GM21367 (cell line): Measurements from ENCODE around the gene EIF5A.

Experiments used
- ATAC-seq: cut with Tn5 transposase; IDR thresholded peaks from one replicate; pipeline ENCODE4 v1.9.1; 2021; ENCODE audit not compliant: unreplicated experiment

Gene EIF5A

DNA sequence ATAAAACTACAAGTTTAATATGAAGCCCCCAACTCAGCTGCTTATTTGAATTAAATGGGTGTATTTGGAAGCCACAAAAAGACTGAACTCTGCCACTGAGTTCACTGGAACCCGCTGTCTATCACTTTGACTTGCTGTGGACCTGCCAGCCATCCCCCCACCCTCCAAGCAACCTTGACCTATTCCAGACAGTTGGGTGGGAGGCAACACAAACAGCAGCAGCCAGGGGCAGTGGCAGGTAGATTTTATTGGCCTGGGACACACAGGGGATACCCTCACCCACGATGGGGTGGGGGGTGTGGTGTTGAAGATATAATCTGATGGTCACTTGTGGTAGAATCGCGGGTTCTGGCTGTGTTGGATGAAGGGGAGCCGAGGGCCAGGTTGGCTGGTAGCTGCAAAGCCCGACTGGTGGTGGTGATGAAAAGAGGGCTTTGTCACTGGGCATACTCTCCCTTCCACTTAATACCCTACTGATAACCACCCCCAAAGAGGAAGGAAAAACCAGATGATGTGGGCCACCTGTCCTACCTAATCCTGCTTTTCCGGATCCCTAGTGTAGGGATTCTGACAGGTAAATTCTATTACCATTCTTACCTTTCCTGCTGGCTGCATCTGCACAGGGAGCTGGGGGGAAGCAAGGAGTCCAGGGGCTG lies 5.1 kb downstream of the EIF5A start:
- ATAC-seq: no peak

DNA sequence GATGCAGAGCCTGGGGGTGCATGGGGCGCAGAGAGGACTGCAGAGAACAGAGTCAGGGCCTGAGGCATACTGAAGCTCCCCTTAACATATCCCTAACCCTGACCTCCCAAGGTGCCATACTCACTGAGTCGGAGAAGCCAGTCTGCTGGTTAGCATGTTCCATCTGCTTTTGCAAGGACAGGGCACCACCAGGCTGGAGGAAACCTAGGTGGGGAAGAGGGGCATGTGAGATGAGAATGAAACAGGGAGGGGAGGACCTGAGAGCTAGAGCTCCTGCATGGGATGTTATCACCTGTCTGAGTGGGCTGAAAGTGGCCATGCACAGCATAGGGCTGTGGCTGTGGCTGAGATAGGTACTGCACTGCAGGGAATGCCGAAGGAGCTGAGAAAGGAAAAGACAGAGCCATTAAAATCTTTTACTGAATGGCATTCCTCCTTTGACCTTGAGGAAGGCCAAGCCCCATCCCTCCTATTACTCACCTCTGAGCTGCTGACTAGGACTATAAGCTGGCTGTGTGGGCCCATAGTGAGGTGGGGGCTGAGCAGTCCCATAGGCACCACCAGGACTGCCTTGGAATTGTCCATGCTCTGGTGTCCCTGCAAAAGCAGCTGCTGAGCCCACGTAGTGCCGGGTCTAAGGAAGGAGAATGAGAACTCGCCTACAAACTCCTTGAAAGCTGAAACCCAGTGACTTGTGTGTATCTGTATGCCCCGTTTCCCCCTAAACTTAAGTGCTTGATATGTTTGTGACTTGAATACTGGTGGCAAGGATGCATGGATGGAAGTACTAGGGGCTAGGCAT lies 5.9 kb downstream of the EIF5A start:
- no peak for ATAC-seq

DNA sequence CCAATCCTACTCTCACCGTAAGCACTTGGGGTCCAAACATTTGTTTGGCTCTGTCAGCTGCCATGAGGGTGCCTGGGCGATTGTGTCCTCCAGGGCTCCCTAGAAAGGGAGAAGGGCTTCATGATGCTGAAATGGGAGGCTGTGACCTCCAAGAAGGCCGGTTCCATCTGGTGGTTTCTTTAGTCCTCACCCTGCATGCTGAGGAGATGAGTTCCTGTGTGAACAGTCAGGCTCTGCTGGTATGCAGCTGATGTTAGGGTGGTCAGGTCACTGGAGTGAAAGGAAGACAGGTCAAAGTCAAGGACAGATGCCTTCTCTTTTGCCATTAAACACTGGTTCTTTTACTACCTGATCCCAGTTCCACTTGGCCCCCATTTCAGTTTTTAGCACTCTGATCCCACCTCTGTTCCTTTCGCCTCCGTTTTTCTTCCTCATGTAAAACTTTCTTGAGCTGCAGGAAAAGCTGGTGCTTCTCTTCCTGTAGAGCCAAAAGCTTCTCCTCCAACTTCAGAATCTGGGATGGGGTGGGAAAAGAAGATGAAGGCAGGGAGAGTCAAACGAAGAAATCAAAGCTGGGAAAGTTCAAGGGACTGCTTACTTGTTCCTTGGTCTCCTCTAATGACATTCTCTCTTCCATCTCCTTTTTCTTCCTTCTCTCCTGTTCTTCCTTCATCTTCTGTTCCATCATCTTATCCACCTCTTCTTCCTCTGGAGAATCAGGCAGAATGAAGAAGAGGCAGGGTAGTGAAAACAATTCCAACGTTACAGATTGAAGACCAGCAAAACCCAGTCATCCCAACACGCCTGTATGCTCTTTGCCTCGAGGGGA lies 6.7 kb downstream of the EIF5A start:
- ATAC-seq: no peak

DNA sequence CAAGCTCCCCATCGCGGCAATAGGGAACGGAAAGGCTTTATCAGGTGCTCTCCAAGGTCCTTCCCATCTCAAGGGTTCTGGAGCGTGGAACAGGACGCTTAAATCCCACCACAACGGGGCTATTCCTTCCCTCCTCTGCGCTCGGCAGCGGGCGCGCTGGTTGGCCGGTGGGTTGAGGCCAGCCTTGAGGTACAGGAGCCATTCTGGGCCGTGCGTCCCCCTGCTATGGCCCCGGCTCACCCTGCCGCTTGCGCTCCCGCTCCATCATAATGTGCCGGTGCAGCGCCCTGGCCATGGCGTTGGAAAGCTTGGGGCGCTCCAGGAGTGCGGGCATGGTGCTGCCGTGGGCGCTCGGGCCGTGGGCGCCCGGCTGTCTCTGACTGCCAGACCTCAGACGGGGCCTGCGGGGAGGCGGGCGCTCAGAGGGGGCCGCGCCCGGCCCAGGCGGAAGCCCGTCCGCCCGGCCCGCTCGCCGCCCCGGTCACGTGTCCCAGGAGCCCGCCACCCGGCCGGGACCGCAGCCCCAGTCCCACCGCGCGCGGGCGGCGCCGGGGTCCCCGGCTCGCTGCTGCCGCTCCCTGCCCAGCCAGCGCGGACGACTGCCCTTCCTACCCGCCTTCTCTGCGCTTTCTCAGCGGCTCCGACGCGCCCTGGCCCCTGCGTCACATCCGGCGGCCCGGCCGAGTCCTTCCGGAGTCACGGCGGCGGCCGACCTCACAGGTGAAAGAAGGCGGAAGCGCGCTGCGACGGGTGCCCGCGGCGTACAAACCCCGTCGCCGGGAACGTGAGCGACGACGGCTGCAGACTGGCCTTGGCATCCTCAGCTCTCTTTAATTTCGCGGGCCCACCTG lies 7.5 kb downstream of the EIF5A start, which contains the start of gene GPS2:
TSS of gene GPS2 (minus strand) at position 642 of the 851 bp plus-strand sequence. CDS start at position 334, 308 bp downstream.
- ATAC-seq: peak; percentile 50

DNA sequence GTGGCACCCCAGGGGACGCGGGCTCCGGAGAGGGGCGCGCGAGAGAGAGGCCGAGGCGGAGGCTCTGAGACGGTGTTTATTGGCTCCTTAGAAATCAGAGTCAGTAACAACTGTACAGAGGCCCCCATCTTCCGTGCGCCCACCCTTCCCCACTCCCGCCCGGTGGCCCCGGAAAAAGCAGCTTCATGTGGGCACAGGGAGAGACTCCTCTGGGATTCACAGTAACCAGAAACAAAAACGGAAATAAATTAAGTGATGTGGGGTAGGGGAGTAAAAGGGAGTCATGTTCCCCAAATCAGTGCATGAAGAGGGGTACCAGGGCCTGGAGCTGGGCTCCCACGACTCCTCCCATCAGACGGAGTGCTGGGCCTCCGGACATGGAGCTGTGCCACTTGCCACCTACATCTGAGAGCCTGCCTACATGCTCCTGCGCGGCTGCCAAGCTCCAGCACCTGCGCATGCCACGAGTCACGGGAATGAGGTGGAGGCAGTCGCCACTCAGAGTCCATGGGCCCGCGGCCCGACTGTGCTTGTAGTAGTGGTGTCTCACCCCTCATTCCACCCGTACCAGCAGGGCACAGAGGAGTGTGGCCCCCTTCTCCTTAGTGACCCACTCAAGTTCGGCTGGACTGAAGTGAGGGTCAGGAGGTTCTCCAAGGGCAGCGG lies 8.3 kb downstream of the EIF5A start:
- ATAC-seq: no peak

DNA sequence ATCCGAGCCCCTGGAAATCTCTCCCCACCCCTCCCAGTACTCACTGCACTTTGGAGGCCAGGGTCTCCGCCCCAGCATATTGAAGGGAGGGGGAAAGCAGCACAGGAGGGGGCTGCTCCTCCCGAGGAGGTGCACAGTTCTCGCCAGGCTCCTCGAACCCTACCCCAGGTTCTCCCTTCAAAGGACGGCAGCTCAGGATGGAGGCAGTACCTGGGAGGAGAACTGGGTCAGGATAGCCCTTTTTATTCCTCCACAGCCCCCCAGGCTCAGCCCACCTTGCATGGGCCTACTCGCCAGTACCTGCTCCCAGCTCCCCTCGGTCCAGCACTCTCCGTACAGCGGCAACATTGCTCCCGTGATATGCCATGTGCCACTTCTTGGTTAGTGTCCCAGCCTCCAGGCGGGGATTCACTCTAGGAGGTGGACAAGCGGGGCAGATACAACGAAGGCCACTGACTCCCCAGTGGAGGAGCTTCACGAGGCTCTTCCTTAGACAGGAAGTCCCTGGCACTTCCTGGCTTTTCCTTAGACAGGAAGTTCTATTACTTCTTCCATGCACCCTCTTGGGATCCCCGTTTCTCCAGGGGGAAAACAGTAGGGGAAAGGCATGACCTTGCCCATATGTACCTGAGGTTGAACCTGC lies 9.9 kb downstream of the EIF5A start:
- ATAC-seq: no peak

DNA sequence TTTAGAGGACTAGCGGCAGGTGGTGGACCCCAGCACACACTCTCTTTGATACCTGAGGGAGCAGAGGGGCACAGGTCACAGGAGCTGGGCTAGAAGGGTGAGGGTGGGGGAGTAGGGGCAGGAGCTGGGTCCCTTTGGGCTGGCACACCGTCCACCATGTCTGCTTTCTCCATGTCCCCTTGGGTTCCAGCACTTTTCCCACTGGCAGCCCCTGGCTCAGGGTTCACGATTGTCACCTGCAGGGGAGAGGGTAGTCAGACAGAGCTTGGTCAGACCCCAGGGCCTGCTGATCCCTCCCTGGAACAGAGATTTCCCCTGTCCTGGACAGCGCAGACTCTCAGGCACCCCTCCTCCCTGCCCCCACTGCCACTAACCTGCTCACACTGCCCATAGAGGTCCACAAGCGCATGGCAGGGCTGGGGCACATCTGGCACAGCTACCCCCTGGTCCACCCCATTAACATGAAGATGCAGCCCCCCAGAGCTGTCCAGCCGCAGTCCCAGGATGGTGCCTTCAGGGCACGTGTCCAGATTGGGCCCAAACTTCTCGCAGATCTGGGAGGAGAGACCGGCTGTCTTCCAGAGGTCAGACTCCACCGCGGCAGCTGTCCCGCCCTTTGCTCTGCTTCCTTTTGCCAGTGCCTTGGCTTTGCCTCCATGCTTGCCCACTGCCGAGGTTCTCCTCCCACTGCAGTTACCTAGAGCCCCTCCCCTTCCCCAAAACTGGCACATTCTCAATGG lies 10.9 kb downstream of the EIF5A start:
- ATAC-seq: no peak

DNA sequence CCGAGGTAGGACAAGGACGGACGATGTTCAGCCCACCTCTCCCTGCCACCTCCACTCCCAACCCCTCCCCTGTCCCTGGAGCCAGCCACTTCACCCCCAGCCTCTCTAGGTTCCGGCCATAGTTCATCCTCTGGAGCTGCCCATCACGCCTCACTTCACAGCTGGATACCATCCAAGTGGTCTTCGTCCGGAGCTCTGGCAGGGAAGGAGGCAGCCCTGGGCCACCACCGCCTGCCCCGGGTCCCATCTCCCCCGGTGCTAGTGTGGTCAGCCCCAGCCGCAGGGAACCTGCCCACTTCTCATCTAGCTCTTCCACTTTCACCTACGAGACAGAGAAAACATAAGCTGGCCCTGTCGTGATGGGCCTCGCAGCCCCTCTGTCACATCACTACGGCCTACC lies 14.0 kb downstream of the EIF5A start:
- no peak for ATAC-seq

DNA sequence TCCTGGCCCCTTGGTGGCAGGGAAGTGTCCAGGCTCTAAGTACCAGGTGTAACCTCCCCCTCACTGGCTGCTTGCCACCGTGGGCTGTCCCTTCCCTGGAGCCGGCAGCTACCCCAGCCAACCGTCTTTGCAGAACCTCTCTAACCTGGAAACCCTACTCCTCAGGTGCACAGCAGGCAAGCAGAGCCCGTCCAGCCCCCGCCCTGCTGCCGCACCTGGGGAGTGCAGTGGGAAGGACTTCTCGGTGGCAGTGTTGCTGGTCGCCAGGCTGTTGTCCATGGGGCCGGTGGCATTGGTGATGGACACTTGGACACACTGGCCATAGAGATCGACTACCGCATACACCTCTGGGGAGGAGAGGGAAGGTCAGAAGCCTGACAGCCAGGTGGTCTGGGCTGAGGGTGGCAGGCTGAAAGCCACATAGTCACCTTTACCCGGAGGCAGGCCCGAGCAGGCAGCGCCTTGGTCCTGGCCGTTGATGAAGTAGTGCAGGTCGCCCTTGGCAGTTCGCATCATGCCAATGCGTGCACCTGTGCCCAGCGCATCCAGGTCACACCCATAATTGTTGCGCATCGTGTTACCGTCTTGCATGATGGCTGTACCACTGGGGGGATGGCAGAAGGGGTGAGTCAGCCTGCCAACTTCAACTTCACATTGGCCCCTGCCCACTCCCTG lies 15.2 kb downstream of the EIF5A start:
- no peak for ATAC-seq

DNA sequence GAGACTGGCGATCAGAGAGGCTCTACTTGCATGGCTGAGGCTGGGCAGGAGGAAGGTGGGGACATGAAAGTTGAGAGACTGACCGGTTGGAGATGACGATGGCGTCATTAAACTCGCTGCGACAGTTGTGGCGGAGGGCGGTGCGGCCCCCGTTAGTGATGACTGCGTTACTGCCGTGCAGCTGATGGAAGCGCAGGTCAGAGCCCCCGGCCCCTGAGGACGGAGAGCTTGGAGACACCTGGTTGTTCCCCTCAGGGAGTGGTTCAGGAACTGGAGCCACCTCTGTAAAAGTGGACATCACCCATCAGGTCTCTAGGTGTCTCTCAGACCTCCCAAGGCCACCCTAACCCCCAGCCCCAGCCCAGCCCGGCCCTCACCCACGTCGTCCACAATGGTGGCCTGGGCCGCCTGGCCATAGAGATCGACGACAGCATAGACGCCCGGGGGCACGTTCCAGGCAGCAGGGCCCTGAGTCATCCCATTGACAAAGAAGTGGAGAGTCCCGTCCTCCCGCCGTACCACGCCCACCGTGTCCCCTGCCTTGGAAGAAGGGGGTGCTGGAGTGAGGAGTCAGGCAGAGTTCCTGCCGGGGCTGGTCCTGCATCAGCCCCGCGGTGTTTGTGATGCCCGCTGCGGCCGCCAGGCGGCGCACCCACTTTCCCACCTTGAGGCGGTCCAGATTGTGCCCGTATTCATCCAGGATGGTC lies 16.5 kb downstream of the EIF5A start:
- ATAC-seq: no peak

DNA sequence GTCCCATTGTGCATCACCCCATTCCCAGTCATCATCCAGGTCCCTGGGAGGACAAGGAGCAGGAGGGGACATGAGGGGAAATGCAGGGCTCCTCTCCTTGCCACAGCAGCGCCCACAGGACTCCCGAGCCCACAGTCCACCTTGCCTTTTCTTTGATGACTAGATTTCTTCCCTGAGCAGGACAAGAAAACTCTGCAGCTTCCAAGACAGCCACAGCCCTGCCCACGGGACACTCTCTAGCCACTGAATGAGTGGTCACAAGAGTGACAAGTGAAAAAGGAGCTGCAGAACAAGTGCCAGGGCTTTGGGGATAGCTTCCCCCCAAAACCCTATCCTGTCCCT lies 17.0 kb downstream of the EIF5A start:
- no peak for ATAC-seq

DNA sequence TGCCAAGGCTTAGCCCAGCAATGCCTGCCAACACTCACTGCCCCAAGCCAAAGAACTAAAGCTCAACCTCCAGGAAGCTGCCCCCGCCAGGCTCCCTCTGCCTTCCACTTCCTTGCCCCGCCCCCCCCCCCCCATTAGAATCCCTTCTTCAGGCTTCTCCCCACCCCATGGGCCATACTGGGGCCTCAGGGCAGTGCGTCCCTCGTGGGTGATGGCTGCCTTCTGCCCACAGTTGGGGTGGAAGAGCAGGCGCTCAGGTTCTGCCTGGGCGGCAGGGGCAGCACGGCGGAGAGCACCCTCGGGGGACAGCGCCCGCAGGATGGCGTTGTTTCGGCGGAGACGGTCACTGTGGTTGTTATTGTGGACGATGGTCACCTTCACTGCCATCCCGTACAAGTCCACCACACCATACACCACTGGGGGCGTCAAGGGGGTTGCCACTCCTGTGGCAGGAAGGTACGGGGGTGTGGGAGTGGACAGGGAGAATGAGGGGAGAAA lies 17.7 kb downstream of the EIF5A start:
- ATAC-seq: no peak

DNA sequence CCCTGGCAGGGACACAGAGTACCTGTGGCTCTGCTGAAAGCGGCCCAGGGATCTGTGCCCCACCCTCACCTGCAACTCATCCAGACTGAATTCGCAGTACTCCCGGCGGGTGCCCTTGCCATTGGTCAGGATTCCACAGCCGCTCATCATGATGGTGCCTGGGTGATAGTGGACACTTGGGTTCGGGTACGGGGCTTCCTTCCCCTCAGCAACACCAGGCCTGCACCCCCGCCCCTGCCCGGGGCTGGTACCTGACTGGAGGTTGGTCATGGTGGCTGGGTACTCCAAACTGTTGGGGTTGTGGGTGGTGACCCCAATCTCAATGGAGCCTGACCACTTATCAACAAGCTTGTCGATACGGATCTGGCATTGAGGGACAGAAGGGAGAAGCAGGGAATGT lies 18.8 kb downstream of the EIF5A start:
- ATAC-seq: no peak

DNA sequence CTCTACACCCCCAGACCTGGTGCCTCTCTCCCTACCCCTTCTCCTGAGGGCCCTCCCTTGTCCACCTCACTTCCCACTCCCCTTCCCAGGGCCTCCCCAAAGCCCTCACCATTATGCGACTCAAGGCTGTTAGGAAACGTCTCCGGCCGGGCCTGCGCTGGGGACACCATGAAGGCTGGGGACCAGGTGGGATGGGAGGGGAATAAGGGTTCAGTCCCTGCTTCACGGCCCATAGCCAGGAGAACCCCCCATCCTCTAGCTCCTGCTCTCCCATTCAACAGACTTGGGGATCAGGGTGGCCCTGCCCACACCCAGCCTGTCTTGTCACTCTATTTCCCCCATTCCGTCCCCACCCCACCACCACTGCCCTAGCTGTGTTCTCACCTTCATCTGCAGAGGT lies 19.6 kb downstream of the EIF5A start:
- ATAC-seq: no peak

DNA sequence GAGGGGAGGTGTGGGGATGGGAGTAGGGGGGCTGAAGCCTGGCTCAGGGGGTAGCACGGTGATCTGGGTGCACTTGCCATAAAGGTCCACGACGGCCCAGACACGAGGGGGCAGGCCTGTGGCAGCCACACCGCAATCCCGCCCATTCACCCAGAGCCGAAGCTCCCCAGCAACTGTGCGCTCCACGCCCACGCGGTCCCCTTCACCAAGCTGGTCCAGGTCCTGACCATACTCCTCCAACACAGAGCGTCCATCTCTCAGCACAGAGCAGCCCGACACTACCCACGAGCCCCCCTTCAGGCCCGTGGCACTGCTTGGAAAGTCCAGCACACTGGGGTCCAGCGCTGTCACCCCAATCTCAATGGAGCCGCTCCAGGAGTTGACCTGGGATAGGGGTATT lies 20.1 kb downstream of the EIF5A start:
- no peak for ATAC-seq

DNA sequence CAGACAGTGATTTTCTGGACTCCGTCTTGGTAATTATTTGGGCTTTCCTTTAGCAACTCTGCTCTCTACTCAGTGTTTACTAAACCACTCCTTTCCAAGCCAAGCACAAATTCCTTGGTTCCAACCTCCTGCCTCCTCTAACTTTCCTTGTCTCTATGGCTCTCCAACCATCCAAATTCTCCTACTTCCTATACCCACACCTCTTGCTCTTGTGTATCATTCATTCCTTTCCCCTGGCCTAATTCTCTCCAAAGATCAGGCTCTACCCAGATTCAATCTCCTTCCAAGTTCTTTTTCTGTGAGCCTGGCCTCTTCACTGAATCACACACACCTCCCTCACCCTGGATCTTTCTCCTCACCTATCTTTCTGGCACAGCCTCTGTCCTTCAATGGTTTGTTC lies 20.6 kb downstream of the EIF5A start:
- no peak for ATAC-seq

DNA sequence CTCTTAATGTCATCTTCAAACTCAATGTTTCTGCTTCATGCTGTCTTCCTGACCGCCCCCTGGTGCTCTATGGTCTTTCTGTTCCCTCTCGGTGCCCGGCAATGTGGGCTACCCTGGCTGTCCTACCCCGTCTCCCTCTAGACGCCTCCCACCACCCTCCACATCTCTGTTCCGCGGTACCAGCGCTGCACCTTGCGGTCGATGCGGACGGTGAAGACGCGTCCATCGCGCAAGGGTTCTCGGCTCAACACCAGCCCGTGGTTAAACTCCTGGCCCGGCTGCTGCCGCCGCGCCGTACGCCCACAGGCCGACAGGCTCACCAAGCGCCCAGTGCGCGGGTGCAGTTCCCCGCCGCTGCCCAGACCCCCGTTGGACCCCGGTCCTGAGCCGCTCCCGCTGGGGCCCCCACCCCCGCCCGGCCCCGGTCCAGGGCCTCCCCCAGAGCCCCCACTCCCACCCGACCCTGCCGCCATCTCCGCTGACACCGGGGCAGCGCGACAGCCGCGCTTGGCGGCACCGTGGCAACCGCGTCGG lies 21.5 kb downstream of the EIF5A start, which contains the start of gene NEURL4:
TSS of gene NEURL4 (minus strand) at position 496 of the 534 bp plus-strand sequence. CDS start at position 473, 23 bp downstream.
- ATAC-seq: no peak
